Measurements from ENCODE around the gene ELAC2.
A peak's percentile ranks its signal among the peaks of the same experiment; 100 is the strongest.

DNA sequence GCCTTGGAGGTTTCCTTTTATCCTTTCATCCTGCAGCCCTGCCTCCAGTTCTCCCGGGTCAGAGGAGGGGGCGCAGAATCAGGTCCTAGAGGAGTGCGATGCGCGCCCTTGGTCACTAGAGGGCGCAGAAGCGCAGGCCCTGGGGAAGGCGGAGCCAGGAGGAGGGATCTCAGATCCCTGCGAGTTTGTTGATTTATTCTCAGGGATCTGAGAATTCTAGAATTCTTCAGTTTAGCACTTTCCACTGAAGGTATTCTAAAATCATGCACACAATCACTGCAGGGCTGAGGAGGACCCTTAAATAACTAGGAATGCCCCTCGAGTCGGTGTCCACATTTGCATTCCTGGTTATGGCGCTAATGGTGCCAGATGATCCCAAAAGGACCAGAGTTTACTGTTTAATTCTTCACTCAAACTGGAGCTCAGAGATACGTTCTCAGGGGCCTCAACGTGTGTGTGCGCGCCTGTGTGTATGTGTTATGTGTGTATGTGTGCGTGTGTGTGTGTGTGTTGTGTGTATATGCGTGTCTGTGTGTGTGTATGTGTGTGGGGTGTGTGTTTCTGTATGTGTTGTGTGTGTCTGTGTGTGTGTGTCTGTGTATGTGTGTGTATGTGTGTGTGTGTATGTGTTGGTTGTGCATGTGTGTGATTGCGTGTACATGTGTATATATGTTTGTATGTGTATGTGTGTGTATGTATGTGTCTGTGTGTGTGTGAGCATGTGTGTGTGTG is 6.9 kb upstream of the ELAC2 start:
- TF ChIP-seq, protein P1, sequence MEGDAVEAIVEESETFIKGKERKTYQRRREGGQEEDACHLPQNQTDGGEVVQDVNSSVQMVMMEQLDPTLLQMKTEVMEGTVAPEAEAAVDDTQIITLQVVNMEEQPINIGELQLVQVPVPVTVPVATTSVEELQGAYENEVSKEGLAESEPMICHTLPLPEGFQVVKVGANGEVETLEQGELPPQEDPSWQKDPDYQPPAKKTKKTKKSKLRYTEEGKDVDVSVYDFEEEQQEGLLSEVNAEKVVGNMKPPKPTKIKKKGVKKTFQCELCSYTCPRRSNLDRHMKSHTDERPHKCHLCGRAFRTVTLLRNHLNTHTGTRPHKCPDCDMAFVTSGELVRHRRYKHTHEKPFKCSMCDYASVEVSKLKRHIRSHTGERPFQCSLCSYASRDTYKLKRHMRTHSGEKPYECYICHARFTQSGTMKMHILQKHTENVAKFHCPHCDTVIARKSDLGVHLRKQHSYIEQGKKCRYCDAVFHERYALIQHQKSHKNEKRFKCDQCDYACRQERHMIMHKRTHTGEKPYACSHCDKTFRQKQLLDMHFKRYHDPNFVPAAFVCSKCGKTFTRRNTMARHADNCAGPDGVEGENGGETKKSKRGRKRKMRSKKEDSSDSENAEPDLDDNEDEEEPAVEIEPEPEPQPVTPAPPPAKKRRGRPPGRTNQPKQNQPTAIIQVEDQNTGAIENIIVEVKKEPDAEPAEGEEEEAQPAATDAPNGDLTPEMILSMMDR (IDR thresholded peaks at IDR 0.05) = peak; percentile 98
- TF ChIP-seq EZH2 (IDR thresholded peaks at IDR 0.05; ENCODE audit: borderline replicate concordance, insufficient read depth, low read depth, low read length, poor library complexity, severe bottlenecking) = no peak

Data from B cell (primary cell).